Esophagus squamous epithelium (tissue), 5 donors: ENCODE data around the gene SPTLC3. TPM values are rescaled to one million over a fixed set of nuclear protein-coding genes. Genes with fewer than 3 reads are reported as not detected.

Experiments used
- DNase-seq: peaks from one replicate; lab custom pipeline; 2025; lab: John Stamatoyannopoulos, UW
- H3K27ac ChIP-seq, 4 donors: fragments of 200-600 bp; sonication (generic); one replicate each; pipeline ENCODE4 v1.5.1; 2016 to 2019; ENCODE audit warnings: mild to moderate bottlenecking in 1 of 4
- H3K27me3 ChIP-seq, 4 donors: fragments of 200-600 bp; sonication (generic); 1 replicate in 3 of 4; 2 replicates in 1 of 4; pipeline versions ENCODE4 v1.5.1 to v1.6.0; 2017 to 2021; ENCODE audit warnings: antibody characterized with exemption in 1 of 4
- H3K36me3 ChIP-seq, 3 donors: fragments of 200-600 bp; sonication (generic); one replicate each; pipeline ENCODE4 v1.5.1; 2016 to 2019
- H3K4me1 ChIP-seq, 3 donors: fragments of 200-600 bp; sonication (generic); one replicate each; pipeline ENCODE4 v1.5.1; 2017 to 2019
- H3K4me3 ChIP-seq, 4 donors: fragments of 200-600 bp; sonication (generic); 1 replicate in 3 of 4; 2 replicates in 1 of 4; pipeline ENCODE4 v1.5.1; 2016 to 2019; ENCODE audit warnings: mild to moderate bottlenecking in 2 of 4, moderate library complexity in 1 of 4
- H3K9me3 ChIP-seq, 3 donors: fragments of 200-600 bp; sonication (generic); one replicate each; pipeline ENCODE4 v1.5.1; 2016 to 2019
- CTCF ChIP-seq, 6 experiments: fragments of 450-650 bp in 4 of 6; fragments of 200-600 bp in 2 of 6; sonication (generic) in 2 of 6; IDR thresholded peaks; one replicate each; pipeline ENCODE4 v1.5.1; 2016 to 2019; ENCODE audit warnings: antibody characterized with exemption in 6 of 6, mild to moderate bottlenecking in 4 of 6, moderate library complexity in 4 of 6
- POLR2A ChIP-seq, 4 donors: fragments of 450-650 bp; IDR thresholded peaks; one replicate each; pipeline ENCODE4 v1.6.1; 2017; ENCODE audit warnings: antibody characterized with exemption in 4 of 4, mild to moderate bottlenecking in 4 of 4, moderate library complexity in 3 of 4
- WGBS, 2 donors: methylation state at CpG; one replicate each; pipeline ENCODE4 v1.1.5; 2018; 5-methylcytosine and 5-hydroxymethylcytosine counted together
- intact Hi-C: fragments of 100-400 bp; cut with DNase I; formaldehyde crosslinking; loops from one replicate; pipeline ENCODE4 v1.15.0; 2022
- total RNA-seq, 4 donors: library from RNA; depleted of rRNA; stranded (reverse); fragments of >200 nt; gene quantifications; one replicate each; pipeline ENCODE4 v1.1.0, GENCODE V29; 2016
- donor health status: DM: yes; HTN: yes; CAD: no.

SPTLC3 gene
- total RNA-seq, 4 donors from 2014 or later: 6.9 to 9.1 (median 7.3) TPM

GRCh38 chr20:13002251-13002650 is 6.5 kb upstream of the SPTLC3 start:
- H3K27me3 ChIP-seq: no peaks in the 10 kb centered on the region
- no peaks in the 10 kb centered on the region for H3K9me3 ChIP-seq
- 74 to 84% methylated on average over 4 to 5 of the region's 5 CpGs for WGBS, 2 donors
- DNase-seq: no peak
- no peak overlapping the region for H3K4me3 ChIP-seq
- TF ChIP-seq CTCF (IDR thresholded peaks at IDR 0.05) (no peak), POLR2A (IDR thresholded peaks at IDR 0.05) (no peak)
- intact Hi-C loops: no loop called here
- H3K4me1 ChIP-seq: peaks cover 0 to 6% (median 0%) of the 10 kb centered on the region in 3 donors
- H3K27ac ChIP-seq: no peak overlapping the region
- no peaks in the 10 kb centered on the region for H3K36me3 ChIP-seq

GRCh38 chr20:13006825-13007224 is 1.9 kb upstream of the SPTLC3 start:
- Histone ChIP-seq H3K36me3 (no peaks in the 10 kb centered on the region), H3K27me3 (no peaks in the 10 kb centered on the region), H3K27ac (no peak overlapping the region), H3K4me3 (no peak overlapping the region), H3K4me1 (peaks cover 7 to 38% (median 11%) of the 10 kb centered on the region in 3 donors), H3K9me3 (no peaks in the 10 kb centered on the region)
- intact Hi-C loops: no loop called here
- 38 to 47% methylated on average over 3 of the region's 3 CpGs for WGBS, 2 donors
- TF ChIP-seq POLR2A (IDR thresholded peaks at IDR 0.05): no peak
- TF ChIP-seq CTCF (IDR thresholded peaks at IDR 0.05): no peak
- DNase-seq: no peak

DNA sequence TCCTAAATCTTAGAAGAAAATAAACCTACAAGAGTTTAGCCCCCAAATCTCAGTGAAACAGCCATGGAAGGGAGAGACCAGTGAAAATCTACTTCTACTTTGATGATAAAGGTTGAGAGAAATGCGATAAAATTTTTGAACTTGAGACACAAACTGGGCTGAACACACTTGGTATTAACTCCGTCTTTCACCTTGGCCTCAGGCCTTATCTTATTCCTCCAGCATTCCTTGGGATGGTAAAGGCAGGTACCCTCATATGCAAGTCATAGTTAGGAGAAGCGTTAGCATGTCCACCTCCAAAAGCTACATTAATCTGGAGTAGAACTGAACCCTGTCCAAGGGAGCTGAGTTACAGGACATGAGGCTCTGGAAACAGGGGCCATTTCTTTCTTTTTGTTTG is 1.2 kb upstream of the SPTLC3 start:
- Histone ChIP-seq H3K27ac (no peak overlapping the region), H3K4me1 (peaks cover 7 to 39% (median 11%) of the 10 kb centered on the region in 3 donors), H3K9me3 (no peaks in the 10 kb centered on the region), H3K27me3 (no peaks in the 10 kb centered on the region), H3K36me3 (no peaks in the 10 kb centered on the region), H3K4me3 (no peak overlapping the region)
- intact Hi-C loops: no loop called here
- TF ChIP-seq POLR2A (IDR thresholded peaks at IDR 0.05) (no peak), CTCF (IDR thresholded peaks at IDR 0.05) (no peak)
- DNase-seq: no peak
- 60 to 79% methylated on average over 3 of the region's 3 CpGs for WGBS, 2 donors

DNA sequence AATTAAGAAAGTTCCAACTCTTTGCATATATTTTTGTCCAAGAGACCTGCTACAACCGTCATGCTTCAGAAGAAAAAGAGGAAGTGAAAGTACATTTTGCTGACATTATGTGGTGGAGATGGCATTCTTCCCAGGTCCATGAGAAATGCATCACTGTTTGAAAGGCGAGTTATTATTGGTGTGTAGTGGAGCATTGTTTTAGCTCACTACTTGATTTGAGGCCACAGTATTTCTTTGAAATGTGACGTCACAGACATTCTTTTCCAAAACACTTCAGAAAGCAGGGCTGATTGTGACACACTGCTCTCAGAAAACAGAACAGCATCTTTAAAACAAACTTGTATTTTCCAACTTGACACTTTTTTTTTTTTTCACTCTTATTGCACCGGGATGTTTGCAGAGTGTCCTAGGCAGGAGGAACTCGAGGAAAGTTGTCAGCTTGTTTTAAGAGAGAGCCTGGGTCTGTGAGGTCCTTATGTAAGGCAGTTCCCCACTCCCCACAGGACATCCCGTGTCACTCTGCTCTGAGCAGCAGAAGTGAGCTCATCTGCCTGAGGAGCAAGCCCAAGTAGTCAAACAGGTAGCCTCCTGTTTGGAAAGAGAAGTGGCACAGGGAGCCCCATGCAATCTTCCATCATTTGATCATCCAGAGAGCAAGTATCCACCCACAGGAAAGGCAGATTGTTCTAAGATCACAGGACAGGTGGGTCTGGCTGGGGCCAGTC is 1.1 kb downstream of the SPTLC3 start:
- peak overlapping the region; percentile 75 to 87 (median 84) for H3K27ac ChIP-seq
- no peak for DNase-seq
- intact Hi-C loops: no loop called here
- no peaks in the 10 kb centered on the region for H3K27me3 ChIP-seq
- peaks cover 7 to 53% (median 11%) of the 10 kb centered on the region in 3 donors for H3K4me1 ChIP-seq
- TF ChIP-seq CTCF (IDR thresholded peaks at IDR 0.05) (no peak), POLR2A (IDR thresholded peaks at IDR 0.05) (no peak)
- WGBS, 2 donors: 2 to 5% methylated on average over 6 of the region's 6 CpGs
- H3K4me3 ChIP-seq: peak overlapping the region; percentile 23 to 54 (median 45)
- H3K36me3 ChIP-seq: no peaks in the 10 kb centered on the region
- no peaks in the 10 kb centered on the region for H3K9me3 ChIP-seq

- Histone ChIP-seq H3K27me3 (no peaks in the 10 kb centered on the region), H3K36me3 (no peaks in the 10 kb centered on the region), H3K4me3 (no peak overlapping the region), H3K4me1 (peaks cover 7 to 47% (median 11%) of the 10 kb centered on the region in 3 donors), H3K27ac (no peak overlapping the region), H3K9me3 (no peaks in the 10 kb centered on the region)
- 60 to 62% methylated on average over 1 of the region's 1 CpG for WGBS, 2 donors
- TF ChIP-seq POLR2A (IDR thresholded peaks at IDR 0.05) (no peak), CTCF (IDR thresholded peaks at IDR 0.05) (no peak)
- DNase-seq: no peak
- intact Hi-C loops: no loop called here
Measured at GRCh38 chr20:13012886-13013285, 4.1 kb downstream of the SPTLC3 start.
